Upper lobe of left lung (tissue), 6 donors: ENCODE results near the gene RHBDF1. TPM values are rescaled to one million over a fixed set of nuclear protein-coding genes. Genes with fewer than 3 reads are reported as not detected.

Experiments used
- ATAC-seq, 2 donors: fragments of 200-7000 bp; cut with Tn5 transposase; one replicate each; pipeline ENCODE4 v1.9.1; 2022; ENCODE audit warnings: mild to moderate bottlenecking in 2 of 2, moderate library complexity in 2 of 2; ENCODE audit not compliant: low FRiP score in 2 of 2
- DNase-seq, 2 donors: peaks; one replicate each; pipeline ENCODE4 v3.0.0-alpha.2; 2019 to 2020
- H3K27ac ChIP-seq, 4 donors: fragments of 200-600 bp; sonication (generic); one replicate each; pipeline ENCODE4 v1.5.1; 2016 to 2019
- H3K27me3 ChIP-seq, 4 donors: fragments of 200-600 bp; sonication (generic); one replicate each; pipeline ENCODE4 v1.5.1; 2017 to 2019
- H3K36me3 ChIP-seq, 4 donors: fragments of 200-600 bp; sonication (generic); one replicate each; pipeline ENCODE4 v1.5.1; 2016 to 2019
- H3K4me1 ChIP-seq, 4 donors: fragments of 200-600 bp; sonication (generic); one replicate each; pipeline ENCODE4 v1.5.1; 2018 to 2019
- H3K4me3 ChIP-seq, 4 donors: fragments of 200-600 bp; sonication (generic); one replicate each; pipeline ENCODE4 v1.5.1; 2017 to 2019; ENCODE audit warnings: mild to moderate bottlenecking in 2 of 4, moderate library complexity in 1 of 4
- H3K9me3 ChIP-seq, 4 donors: fragments of 200-600 bp; sonication (generic); one replicate each; pipeline ENCODE4 v1.5.1; 2018 to 2019
- EP300 ChIP-seq, 4 donors: sonication (generic); formaldehyde crosslinking; IDR thresholded peaks; one replicate each; pipeline ENCODE4 v1.5.1; 2017; ENCODE audit warnings: antibody characterized with exemption in 4 of 4, control low read depth in 2 of 4
- POLR2A ChIP-seq, 4 donors: fragments of 450-650 bp; IDR thresholded peaks; one replicate each; pipeline ENCODE4 v1.5.1; 2016 to 2017; ENCODE audit warnings: antibody characterized with exemption in 4 of 4, mild to moderate bottlenecking in 2 of 4
- POLR2AphosphoS5 ChIP-seq, 2 donors: sonication (generic); formaldehyde crosslinking; IDR thresholded peaks; one replicate each; pipeline ENCODE4 v1.5.1; 2017; ENCODE audit warnings: antibody characterized with exemption in 2 of 2
- WGBS, 2 donors: methylation state at CpG; one replicate each; pipeline ENCODE4 v1.1.5; 2017 to 2018; 5-methylcytosine and 5-hydroxymethylcytosine counted together
- total RNA-seq, 6 donors: library from RNA; depleted of rRNA in 4 of 6; stranded (reverse); fragments of >200 nt in 4 of 6; gene quantifications; one replicate each; pipeline versions ENCODE4 v1.1.0 to v1.2.1, GENCODE V29; 2016 to 2021
- TF ChIP-seq, protein P1 (sequence below), 6 experiments: fragments of 450-650 bp in 4 of 6; fragments of 200-600 bp in 2 of 6; sonication (generic) in 2 of 6; IDR thresholded peaks; one replicate each; pipeline ENCODE4 v1.5.1; 2016 to 2019; ENCODE audit warnings: antibody characterized with exemption in 6 of 6
- donor health status: DM: no; HTN: no; CAD: no; lungs with moderate emphysema.
- donor health status: DM: no; HTN: yes; CAD: no; lungs with severe emphysema.

RHBDF1 gene
- total RNA-seq, 6 donors from 2014 or later = 24.4 to 110 (median 46.3) TPM

DNA sequence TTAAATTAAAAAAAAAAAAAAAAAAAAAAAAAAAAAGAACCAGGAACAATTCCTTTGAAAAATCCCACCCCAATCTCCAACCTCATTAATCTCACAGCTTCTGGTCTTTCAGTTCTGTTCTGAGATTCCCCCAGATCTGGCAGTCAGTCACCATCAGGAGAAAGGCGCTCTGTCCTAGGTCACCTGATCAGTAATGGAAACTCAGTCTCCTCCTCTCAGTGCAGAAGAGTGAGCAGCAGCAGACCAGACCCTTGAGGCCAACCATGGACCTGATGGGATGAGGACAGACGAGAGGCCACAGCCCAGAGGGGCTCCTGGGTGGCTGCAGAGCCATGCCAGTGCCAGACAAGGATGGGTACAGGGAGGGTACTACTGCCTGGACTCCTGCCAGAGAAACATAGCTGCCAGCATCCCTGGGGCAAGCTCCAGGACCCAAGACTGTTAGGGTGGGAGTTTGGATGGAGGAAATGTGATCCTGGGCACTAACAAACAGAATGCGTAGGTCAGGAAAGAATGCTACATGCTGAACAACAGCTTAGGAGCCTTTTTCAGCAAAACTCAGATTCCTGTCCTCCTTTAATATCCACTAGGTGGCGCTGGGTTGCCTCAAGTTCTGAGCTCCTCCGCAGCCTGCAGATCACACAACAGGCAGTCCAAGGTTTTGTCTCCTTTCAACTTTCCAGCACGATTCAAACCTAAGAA, 34.3 kb upstream of the RHBDF1 start:
- TF ChIP-seq, protein P1, sequence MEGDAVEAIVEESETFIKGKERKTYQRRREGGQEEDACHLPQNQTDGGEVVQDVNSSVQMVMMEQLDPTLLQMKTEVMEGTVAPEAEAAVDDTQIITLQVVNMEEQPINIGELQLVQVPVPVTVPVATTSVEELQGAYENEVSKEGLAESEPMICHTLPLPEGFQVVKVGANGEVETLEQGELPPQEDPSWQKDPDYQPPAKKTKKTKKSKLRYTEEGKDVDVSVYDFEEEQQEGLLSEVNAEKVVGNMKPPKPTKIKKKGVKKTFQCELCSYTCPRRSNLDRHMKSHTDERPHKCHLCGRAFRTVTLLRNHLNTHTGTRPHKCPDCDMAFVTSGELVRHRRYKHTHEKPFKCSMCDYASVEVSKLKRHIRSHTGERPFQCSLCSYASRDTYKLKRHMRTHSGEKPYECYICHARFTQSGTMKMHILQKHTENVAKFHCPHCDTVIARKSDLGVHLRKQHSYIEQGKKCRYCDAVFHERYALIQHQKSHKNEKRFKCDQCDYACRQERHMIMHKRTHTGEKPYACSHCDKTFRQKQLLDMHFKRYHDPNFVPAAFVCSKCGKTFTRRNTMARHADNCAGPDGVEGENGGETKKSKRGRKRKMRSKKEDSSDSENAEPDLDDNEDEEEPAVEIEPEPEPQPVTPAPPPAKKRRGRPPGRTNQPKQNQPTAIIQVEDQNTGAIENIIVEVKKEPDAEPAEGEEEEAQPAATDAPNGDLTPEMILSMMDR (IDR thresholded peaks at IDR 0.05) = peak; percentile 65 to 81 (median 75)
- TF ChIP-seq EP300 (IDR thresholded peaks at IDR 0.05) = no peak

DNA sequence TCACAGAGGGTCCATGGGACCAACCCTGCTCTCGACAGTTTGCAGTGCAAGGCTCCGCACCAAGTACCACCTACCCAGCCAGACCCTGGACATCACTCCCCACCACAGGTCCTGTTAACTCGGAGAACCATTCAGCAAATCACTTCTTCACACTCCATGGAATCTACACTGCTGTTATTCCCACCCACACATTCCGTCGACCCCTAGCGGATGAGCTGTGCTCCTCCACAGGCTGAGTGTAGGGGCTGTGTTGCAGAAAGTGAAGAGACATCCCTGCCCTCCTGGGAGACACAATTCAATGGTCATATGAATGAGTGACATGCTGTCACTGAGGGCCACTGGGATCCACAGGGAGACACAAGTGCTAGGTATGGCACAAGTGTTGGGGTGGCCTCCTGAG, 33.1 kb upstream of the RHBDF1 start:
- peaks cover 0 to 18% (median 8%) of the 10 kb centered on the region in 4 donors for H3K4me1 ChIP-seq
- TF ChIP-seq, protein P1 (IDR thresholded peaks at IDR 0.05) = no peak
- no peak for TF ChIP-seq EP300 (IDR thresholded peaks at IDR 0.05)
- DNase-seq (no peak), ATAC-seq (no peak)
- no peak overlapping the region for H3K4me3 ChIP-seq
- H3K27ac ChIP-seq = no peak overlapping the region
- peaks cover 6 to 40% (median 22%) of the 10 kb centered on the region in 4 donors for H3K36me3 ChIP-seq
- H3K9me3 ChIP-seq = no peaks in the 10 kb centered on the region
- no peaks in the 10 kb centered on the region for H3K27me3 ChIP-seq
- WGBS, 2 donors = 91 to 95% methylated on average over 6 of the region's 6 CpGs

More for the DNA sequence above, 34.3 kb upstream of the RHBDF1 start:
- H3K36me3 ChIP-seq = peaks cover 6 to 52% (median 23%) of the 10 kb centered on the region in 4 donors
- DNase-seq (peak in 1 of 2 donors; percentile 66), ATAC-seq (peak; percentile 60 to 79)
- peaks cover 0 to 8% (median 3%) of the 10 kb centered on the region in 4 donors for H3K4me1 ChIP-seq
- no peaks in the 10 kb centered on the region for H3K27me3 ChIP-seq
- WGBS, 2 donors = 30 to 32% methylated on average over 6 of the region's 6 CpGs
- H3K27ac ChIP-seq = no peak overlapping the region
- H3K4me3 ChIP-seq = no peak overlapping the region
- H3K9me3 ChIP-seq = no peaks in the 10 kb centered on the region

DNA sequence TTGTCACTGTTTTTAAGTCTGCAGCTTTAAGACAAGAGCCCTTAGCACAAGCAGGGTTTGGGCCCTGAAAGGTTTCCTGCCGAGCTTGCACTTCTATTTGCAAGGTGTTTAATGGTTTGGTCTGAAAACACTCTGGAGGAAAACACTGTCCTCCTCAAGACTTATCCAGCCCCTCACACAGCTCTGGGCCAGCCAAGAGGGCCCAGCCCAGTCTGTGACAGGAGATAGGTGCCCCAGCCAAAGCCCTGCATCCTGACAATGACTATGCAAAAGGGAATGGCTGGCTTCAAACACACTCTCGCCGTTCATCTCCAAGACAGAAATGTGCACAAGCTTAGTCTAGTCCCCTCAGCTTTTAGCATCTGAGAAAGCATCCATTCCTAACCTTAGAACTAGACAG, 32.5 kb upstream of the RHBDF1 start:
- Histone ChIP-seq H3K4me3 (no peak overlapping the region), H3K27me3 (no peaks in the 10 kb centered on the region), H3K36me3 (peaks cover 6 to 35% (median 16%) of the 10 kb centered on the region in 4 donors), H3K9me3 (no peaks in the 10 kb centered on the region), H3K27ac (no peak overlapping the region), H3K4me1 (peaks cover 0 to 18% (median 8%) of the 10 kb centered on the region in 4 donors)
- no peak for ATAC-seq
- TF ChIP-seq, protein P1 (IDR thresholded peaks at IDR 0.05) = no peak
- TF ChIP-seq EP300 (IDR thresholded peaks at IDR 0.05) = no peak
- TF ChIP-seq POLR2AphosphoS5 (IDR thresholded peaks at IDR 0.05) = no peak
- TF ChIP-seq POLR2A (IDR thresholded peaks at IDR 0.05) = no peak
- no peak for DNase-seq
- 68 to 75% methylated on average over 3 of the region's 3 CpGs for WGBS, 2 donors

DNA sequence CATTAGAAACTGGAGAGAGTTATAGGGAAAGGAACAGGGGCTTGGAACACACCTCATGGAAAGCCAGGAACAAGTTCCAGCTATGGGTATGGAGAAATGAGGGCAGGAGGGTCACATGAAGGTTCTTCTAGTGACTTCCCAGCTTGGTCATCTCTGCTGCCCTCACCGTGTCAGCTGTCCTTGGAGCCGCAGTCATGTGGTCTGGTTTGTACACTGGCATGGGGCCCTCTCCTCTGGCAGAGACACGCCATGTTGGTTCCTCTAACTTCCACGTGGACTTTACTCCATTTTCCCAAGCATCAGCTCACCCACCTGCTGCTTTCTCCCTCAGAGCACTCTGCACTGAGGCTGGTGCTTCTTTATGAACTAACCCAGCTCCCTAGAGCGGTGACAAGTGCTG, 31.9 kb upstream of the RHBDF1 start:
- TF ChIP-seq POLR2AphosphoS5 (IDR thresholded peaks at IDR 0.05) (no peak), EP300 (IDR thresholded peaks at IDR 0.05) (no peak), POLR2A (IDR thresholded peaks at IDR 0.05) (no peak)
- TF ChIP-seq, protein P1 (IDR thresholded peaks at IDR 0.05) = no peak
- WGBS, 2 donors = 86 to 94% methylated on average over 4 to 5 of the region's 5 CpGs
- Histone ChIP-seq H3K36me3 (peaks cover 4 to 30% (median 11%) of the 10 kb centered on the region in 4 donors), H3K4me1 (peaks cover 0 to 18% (median 8%) of the 10 kb centered on the region in 4 donors), H3K4me3 (no peak overlapping the region), H3K27me3 (no peaks in the 10 kb centered on the region), H3K9me3 (no peaks in the 10 kb centered on the region), H3K27ac (no peak overlapping the region)
- no peak for DNase-seq
- no peak for ATAC-seq
